SK-N-DZ (cell line): Measurements from ENCODE around the gene GCNT4.

ENCODE experiments used
- DNase-seq: peaks from one replicate; pipeline ENCODE4 v3.0.0-alpha.2; 2015; ENCODE audit warnings: low spot score
- small RNA-seq, 2 experiments: library from RNA; depleted of rRNA; stranded (forward); fragments of <200 nt; gene quantifications; one replicate each; pipeline ENCODE3, GENCODE V24; 2014

The GCNT4 gene

GRCh38 chr5:75018805-75019587 is 33.4 kb downstream of the GCNT4 start:
- no peak for DNase-seq

GRCh38 chr5:75017971-75018370 is 34.4 kb downstream of the GCNT4 start:
- DNase-seq, result no peak

GRCh38 chr5:75016896-75017295 is 35.5 kb downstream of the GCNT4 start:
- no peak for DNase-seq

GRCh38 chr5:75012748-75013147 is 39.6 kb downstream of the GCNT4 start:
- DNase-seq, result no peak

- DNase-seq, result no peak
Measured at GRCh38 chr5:75010838-75011237, 41.5 kb downstream of the GCNT4 start.

GRCh38 chr5:75009556-75010345 is 42.6 kb downstream of the GCNT4 start:
- no peak for DNase-seq

- DNase-seq, result no peak
Measured at GRCh38 chr5:75006865-75007822, 45.2 kb downstream of the GCNT4 start.

- DNase-seq, result no peak
Measured at GRCh38 chr5:75005561-75005960, 46.8 kb downstream of the GCNT4 start.

Small RNAs within 50 kb of the gene (small RNA-seq; reads per million reads assigned to genes)
- 0 reads per million in 2 experiments for gene AC093259.1
